CD4-positive, alpha-beta T cell treated with Interleukin-17A for 4 hours (primary cell): ENCODE data around the gene HBP1.
A peak's percentile ranks its signal among the peaks of the same experiment; 100 is the strongest.
"Not testable (repeated sequence)": the region's sequence is repeated elsewhere in the genome, so short reads cannot be mapped to it uniquely, and the experiment has no call there.

Experiments
- DNase-seq: peaks from one replicate; pipeline ENCODE4 v3.0.0-alpha.2; 2020; ENCODE audit warnings: mixed read lengths

The HBP1 gene, protein sequence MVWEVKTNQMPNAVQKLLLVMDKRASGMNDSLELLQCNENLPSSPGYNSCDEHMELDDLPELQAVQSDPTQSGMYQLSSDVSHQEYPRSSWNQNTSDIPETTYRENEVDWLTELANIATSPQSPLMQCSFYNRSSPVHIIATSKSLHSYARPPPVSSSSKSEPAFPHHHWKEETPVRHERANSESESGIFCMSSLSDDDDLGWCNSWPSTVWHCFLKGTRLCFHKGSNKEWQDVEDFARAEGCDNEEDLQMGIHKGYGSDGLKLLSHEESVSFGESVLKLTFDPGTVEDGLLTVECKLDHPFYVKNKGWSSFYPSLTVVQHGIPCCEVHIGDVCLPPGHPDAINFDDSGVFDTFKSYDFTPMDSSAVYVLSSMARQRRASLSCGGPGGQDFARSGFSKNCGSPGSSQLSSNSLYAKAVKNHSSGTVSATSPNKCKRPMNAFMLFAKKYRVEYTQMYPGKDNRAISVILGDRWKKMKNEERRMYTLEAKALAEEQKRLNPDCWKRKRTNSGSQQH

DNA sequence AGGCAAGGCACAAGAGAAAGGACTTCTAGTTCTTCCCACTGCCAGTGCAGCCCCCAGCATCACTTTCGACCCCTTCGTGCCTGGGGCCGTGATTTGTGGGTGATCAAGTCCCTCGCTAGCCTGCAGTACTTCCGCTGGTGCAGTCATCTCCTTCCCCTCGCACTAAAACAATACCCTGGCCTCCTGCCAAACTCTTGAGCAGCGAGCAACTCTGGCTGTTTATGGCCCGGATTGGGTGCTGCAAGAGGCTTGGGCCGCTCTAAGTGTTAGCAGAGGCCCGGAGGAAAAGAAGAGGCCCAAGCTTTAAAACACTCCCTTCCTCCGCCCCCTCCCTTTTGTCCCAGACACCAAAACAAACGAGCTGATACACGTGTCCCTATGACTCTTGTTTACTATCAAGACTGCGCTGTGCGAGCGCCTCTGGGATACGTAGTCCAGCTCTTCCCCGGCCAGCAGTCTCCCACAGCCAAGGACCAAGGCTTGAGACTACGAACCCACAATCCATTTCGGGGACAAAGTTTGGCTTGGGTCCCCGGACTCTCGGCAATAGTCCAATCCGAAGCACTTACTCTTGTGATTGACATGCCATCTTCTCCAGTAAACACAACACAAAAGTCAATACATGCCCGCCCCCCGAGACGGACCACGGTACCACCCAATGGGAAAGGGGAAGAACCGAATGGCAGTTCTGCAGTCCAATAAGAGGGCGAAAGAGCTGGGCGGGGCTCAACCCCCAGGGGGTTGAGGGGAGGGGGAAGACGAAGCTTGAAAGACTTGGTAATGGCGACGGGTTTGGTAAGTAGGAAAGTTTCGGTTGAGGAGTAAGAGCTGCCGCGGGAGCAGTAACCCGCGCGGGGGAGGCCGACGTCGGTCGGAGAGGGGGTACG, at the start of gene HBP1:
HBP1 (plus strand) TSS at position 771 of the 887 bp plus-strand sequence. CDS start 10,891 bp downstream, outside the sequence.
- DNase-seq = peak; percentile 97

DNA sequence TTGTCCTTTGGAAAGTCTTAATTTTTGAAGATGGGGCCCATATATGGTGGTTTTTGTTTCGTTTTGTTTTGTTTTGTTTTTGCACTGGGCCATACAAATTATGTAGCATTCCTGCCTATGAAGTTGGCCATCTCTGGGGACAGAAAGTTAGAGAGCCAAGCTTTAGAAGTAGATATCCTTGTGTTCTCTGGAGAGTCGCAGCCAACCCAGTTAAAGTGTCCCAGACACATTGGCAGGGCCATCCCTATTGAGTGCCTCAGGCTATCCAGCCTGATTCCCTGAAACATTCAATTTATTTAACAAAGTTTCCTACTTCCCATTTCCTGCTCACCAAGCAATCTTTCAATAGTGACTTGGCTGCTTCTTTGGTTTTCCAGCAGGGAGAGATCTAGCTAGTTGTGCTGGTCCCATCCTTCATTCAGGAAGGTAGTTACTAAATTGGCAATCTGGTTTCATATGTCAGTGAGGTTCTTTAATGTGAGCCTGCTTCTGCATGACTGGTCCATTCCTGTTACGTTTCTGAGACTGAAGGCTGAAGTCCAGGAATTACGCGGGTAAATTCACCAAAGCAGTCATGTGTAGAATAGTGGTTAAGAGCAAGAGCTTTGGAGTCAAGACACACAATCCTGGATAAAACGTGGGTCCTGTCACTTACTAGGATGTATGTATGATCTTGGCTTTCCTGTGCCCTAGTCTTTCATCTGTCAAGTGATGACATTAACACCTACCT, 49.3 kb upstream of the HBP1 start:
- DNase-seq = no peak

DNA sequence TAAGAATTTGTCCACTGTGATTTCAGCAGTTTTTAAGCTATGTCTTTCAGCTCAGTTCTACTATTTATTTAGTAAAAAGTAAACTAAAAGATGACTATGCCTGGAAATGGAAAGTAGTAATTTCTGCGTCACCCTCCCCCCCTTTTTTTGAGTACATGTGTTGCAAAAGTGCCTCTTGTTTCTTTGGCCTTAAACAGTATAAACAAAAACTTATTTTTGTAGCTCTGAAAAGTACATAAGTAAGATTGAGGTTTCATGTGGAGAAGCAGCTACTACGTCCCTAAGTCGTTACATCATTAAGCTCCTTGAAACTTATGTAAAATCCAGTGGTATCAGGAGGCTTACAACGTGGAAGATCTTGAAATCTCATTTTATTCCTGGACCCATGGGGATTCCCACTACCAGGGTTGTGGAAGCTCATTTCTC, 46.3 kb upstream of the HBP1 start:
- DNase-seq = no peak

DNA sequence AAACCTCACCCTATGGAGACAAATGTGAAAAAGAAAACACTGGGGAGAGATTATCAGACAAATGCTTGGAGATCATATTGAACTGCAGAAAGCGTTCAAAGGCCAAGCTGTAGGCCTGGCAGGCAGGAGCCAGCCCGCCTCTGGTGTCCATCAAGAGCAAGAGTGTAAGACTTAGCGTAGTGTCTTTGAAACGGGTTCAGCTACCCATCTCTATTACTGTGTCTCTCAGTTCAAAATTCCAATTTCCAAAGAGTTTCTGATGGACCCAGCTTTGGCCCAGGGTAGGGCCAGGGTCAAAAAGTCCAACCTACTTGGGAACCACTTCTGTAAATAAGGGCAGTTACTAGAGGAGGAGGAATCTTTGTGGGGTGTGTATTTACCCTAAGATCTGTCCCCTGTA, 45.4 kb upstream of the HBP1 start:
- DNase-seq = no peak

DNA sequence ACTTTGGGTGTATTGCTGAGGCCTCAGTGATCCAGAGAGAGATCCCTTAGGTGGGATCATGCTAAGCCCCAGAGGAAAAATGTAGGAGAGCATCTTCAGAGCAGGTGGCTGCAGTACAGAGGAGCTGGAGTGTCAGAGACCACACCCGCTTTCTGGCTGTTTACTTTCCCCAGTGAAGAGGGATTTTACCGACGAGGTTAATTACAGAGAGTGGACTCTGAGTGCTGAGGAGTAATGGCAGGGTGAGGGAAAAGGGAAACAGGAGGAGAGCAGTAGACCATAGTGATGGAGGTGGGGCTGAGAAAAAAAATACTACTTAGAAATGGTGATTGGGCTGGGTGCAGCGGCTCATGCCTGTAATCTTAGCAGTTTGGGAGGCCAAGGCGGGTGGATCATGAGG, 43.3 kb upstream of the HBP1 start:
- no peak for DNase-seq

DNA sequence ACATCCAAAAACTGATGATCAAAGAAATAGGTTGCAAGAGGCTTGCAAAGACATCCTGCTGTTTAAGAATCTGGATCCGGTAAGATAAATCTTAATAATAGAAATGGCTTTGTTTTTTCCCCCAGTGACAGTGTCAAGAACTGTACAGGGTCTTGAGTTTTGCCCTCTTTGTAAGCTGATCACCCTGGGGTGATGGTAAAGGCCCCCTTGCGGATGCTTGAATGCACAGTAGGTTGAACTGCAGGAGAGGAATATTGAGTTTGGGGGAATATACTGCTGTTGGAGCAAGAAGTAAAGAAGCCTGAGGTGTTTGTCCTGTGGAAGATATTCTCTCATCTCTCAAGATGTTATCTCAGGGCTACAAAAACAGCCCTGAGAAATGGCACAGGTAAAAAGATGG, 40.6 kb upstream of the HBP1 start:
- DNase-seq = no peak

DNA sequence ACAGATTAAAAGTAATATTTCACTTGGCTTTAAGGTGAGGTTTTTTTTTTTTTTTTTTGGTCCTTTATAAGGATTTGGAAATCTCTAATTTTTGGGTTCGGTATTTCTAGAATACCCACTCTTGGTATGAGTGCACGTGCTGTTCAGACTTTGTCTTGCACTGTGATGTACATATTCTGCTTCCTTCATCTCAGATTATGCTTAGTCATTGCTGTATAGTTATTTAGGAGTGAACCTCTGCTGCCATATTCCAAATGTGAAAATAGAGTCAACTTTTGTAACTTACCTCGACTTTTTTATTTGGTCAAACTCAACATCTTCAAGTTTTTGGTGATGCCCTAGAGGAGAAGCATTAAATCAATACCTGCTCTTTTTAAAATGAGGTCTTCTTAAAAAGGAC, 40.1 kb upstream of the HBP1 start:
- DNase-seq = no peak

DNA sequence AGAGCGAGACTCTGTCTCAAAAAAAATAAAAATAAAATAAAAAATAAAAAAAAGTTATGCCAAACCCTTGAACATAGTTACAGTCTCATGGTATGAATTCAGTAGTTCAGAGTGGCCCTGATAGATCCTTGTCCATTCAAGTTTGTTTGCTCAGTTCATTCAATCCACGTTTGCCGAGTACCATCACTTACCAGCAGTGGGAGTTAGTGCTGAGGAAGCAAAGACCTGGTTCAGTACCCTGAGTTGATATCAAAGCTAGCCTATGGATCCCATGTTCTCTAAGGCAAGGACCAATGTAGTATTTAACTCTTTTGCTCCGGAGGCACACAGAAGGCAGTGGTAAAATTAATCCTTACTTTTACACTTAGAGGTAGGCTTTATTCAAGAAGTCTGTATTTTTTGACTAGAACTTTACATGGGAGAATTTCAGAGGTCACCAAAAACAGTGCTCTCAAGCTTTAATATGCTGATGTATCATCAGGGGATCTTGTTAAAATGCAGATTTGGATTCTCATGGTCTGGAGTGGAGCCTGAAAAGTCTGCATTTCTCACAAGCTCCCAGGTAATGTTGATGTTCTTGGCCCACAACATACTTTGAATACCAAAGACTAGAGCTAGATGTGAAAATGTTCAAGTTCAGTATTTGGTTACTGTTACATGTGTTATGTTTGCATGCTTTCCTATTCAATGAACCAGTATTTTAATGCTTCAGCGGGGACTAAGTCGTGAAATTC, 38.1 kb upstream of the HBP1 start:
- DNase-seq = no peak

DNA sequence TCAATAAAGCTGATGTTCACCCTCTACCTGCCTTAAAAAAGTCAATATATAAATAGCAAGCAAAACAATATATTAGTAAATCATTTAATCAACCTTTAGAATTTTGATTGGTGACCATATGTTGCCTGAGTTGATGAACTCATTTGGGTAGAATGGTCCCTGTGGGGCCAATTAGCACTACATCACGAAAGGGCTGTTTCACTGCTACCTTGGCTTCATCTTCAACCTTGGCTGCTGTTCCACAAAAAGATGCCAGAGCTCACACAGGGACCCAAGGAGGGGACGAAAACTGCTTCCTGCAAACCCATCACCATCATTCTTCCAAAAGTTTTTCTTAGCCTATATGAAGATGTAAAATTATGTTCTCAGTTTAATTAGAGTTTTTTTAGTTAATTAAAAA, 35.4 kb upstream of the HBP1 start:
- DNase-seq = no peak

DNA sequence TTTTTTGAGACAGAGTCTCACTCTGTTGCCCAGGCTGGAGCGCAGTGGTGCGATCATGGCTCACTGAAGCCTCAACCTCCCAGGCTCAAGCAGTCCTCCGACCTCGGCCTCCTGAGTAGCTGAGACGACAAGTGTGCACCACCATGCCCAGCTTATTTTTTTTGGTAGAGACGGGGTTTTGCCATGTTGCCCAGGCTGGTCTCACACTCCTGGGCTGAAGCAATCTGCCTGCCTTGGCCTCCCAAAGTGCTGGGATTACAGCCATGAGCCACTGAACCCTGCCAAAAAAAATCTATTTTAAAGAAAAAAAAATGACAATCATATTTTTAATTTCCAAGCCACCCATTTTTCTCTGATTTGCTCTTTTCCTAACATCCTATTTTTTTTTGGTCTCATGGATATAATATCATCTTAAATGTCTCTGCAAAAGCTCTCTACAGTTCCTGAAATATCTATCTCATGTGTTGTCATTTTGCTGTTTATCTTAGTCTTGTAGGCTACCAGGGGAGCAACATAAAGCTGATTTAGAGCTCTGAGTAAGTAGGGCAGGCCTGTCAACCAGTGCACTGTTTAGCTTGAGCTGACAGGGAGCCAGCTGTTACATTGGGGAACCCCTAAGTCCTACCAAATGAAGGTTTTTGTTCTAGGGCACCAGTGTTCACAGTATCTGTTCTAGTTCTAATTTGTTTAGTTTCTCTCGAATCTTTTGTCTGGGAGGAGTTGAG, 29.9 kb upstream of the HBP1 start:
- no peak for DNase-seq

DNA sequence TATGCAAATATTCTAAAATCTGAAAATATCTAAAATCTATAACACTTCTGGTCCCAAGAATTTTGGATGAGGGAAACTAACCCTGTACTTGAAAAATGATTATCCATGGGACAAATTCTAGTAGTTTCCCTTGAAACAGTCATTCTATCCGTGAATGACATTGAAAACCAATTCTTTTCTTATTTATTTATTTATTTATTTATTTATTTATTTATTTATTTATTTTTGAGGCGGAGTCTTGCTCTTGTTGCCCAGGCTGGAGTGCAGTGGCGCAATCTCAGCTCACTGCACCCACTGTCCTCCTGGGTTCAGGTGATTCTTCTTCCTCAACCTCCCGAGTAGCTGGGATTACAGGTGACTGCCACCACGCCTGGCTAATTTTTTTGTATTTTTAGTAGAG, 24.9 kb upstream of the HBP1 start:
- not testable (repeated sequence) for DNase-seq

DNA sequence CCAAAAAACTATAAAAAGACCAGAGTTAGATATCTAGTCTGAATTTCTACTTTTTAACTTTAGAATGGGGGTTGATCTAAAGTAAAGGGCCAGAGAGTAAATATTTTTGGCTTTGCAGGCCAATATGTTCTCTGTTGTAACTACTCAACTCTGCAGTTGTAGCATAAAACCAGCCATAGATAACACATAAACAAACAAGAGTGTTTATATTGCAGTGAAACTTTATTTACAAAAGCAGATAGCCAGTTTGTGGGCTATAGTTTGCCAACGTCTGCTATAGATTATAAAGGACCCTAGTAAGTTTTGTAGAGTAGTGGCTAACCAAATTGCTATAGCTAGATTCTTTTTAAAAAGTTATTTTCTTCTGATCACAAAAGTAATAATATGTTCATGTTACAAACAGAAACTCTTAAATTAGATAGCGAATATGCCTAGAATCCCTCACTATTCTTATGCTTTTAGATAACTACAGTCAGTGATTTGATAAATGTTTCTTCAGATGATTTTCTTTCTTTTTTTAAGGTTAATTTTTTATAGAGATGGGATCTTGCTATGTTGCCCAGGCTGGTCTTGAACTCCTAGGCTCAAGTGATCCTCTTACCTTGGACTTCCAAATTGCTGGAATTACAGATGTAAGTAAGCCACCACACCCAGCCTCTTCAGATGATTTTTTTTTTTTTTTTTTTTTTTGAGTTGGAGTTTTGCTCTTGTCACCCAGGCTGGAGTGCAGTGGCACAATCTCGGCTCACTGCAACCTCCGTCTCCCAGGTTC, 23.6 kb upstream of the HBP1 start:
- no peak for DNase-seq

DNA sequence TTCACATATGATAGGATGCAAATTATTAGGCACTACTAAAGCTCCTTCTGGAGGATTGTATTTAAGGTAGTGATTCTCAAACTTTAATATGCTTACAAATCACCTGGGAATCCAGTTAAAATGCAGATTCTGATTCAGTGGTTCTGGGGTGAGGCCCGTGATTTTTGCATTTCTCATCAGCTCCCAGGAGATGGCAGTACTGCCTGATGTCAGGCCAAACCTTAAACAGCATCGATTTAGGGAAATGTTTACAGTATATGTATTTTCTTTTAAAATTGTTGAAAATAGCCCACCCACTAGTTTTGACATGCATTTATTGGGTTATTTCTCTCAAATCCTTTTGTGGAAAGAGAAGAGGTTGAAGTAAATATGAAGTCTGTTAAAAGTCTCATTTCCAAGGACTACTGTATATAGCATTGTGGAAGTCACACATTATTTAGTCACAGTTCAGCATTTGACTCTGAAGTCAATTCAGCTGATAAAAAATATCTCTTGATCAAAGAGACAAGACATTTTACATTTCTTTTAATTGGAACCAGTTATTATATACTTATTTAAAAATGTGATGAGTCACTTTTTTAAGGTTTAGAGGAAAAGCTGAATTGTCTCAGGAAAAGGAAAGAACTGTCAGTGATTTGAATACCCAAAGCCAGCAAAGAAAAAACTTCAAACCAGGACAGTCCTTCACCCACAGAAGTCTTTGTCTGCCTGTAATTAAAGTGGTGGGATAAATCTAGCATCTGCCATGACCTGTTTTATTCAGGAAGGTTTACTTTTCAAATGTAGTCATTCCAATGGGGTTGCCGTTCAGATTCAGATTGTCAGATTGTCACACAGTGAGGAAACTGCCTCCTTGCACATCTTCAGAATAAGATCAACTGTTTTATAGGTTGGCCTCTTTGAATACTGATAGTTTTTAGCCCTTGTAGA, 21.1 kb upstream of the HBP1 start:
- DNase-seq = peak; percentile 51

DNA sequence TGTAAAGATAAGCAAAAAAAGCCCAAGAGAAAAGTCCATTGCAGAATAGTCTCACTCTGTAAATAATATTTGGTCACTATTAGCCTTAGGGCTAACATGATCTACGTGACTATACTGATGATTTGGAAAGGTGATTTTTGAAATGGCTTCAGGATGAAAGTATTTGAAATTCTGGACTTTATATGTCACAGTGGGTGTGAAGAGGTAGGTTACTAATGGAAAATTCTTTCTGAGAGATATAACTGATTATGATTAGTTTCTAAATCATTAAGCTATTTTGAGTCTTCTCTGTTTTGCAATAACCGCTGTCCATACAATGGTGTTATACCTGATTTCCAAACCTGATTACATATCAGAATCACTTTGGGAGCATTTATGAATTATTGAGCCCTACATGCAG, 20.1 kb upstream of the HBP1 start:
- no peak for DNase-seq

DNA sequence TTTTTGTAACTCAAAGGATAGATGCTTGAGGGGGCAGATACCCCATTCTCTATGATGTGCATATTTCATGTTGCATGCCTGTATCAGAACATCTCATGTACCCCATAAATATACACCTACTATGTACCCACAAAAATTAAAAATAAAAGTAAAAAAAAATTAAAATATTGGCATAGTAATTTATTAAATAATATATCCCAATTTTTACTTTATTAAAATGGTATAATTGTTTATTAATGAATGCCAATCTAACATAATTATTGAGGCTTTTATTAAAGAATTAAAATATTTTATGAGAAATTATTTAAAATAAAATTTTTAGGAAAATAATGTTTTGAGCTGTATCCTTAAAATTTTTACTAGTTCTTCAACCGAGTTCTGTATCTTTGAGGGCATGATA, 18.9 kb upstream of the HBP1 start:
- no peak for DNase-seq

DNA sequence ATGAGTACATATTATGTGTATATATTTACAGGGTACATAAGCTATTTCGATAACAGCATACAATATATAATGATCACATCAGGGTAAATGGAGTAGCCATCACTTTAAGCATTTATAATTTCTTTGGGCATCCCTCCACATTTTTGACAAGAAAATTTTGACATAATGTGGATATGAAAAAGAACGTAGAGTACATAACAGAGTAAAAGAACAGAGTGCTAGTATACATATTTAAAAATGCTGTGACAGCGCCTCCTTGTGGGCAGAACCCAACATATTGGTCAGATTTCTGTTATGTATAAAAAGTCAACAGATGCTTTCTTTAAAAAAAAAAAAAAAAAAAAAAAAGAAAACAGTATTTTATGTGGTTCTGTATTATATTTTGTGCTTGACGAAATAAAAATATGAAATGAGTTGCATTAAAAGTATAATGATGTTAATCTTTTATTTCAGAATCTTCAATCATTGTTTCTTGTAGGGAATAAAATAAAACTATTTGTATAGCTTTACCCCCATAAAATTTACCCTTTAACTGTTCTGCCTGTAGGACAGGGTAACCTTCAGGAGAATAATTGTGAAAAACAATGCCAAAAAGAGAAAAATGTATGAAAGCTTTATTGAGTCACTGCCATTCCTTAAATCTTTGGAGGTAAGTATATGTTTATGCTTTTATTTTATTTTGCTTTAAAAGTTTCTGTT, 18.3 kb upstream of the HBP1 start:
- DNase-seq = peak; percentile 86

DNA sequence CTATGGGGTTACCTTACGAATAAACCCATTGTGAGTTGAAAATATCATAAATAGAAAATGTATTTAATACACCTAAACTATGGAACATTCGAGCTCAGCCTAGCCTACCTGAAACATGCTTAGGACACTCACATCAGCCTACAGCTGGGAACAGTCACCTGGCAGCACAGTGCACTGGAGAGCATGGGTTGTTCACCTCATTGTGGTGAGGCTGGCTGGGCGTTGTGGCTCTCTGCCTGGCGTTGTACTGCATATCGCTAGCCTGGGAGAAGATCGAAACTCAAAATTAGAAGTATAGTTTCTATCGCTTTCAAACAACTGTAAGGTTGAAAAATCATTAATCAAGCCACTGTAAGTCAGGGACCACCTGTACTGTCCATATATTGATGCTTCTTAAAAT, 17.3 kb upstream of the HBP1 start:
- no peak for DNase-seq

DNA sequence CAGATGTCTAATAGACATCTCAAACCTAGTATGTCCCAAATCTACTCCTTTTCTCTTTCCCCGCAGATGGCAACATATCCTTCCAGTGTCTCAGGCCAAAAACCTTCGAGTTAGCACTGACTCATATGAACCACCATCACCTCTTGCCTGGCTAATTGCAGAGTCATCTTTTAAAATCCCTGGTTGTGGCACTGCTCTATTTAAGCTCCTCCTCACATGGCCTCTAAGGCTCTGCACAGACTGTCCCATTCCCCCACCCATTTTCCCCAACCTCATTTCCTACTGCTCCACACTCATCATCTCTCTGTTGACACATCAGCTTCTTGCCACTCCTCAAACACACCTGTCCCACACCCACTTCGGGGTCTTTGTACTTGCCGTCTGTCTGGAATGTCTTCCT, 16.8 kb upstream of the HBP1 start:
- DNase-seq = no peak

DNA sequence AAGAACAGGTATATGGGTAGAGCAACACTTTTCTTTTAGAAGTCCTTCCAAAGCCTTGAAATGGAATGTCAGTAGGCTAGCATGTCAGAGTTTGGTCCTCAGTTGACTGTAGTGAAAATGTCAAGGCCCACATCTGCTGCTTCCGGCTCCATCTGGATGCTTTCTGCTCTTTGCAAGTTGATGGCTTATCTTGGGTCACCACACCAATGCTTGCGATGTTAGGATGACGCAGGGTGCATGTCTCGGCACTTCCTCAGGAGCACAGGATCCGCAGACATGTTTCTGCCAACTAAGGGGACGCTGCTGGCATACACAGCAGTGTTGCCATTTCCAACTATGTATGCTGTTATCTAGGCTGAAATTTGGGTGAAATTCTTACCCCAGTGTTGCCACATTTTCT, 14.0 kb upstream of the HBP1 start:
- no peak for DNase-seq
